K562 (cell line): ENCODE data around the gene RBKS. TPM values are rescaled to one million over a fixed set of nuclear protein-coding genes. Genes with fewer than 3 reads are reported as not detected.

Experiments
- ATF3 ChIP-seq, 2 experiments: fragments of 450-650 bp in 1 of 2; sonication (generic) in 1 of 2; formaldehyde crosslinking in 1 of 2; IDR thresholded peaks in 1 of 2; conservative IDR thresholded peaks in 1 of 2; 2 replicates each; pipeline versions ENCODE4 v1.6.1 to v1.8.1; 2016 to 2023; ENCODE audit warnings: mild to moderate bottlenecking in 2 of 2, moderate library complexity in 2 of 2, inconsistent platforms in 1 of 2, missing genetic modification reagents in 1 of 2
- CAMTA2 ChIP-seq: fragments of 250-450 bp; sonication (Bioruptor Pico); conservative IDR thresholded peaks from 2 replicates; pipeline ENCODE4 v1.5.1; 2022
- E2F6 ChIP-seq, 2 experiments: IDR thresholded peaks; 2 replicates each; pipeline ENCODE4 v1.6.1; 2011; ENCODE audit warnings: borderline replicate concordance in 1 of 2, control low read depth in 1 of 2, low read depth in 1 of 2, low read length in 1 of 2, mild to moderate bottlenecking in 1 of 2, mixed read lengths in 1 of 2, moderate library complexity in 1 of 2; ENCODE audit not compliant: insufficient read depth in 1 of 2, insufficient read length in 1 of 2, poor library complexity in 1 of 2, severe bottlenecking in 1 of 2; ENCODE audit errors: extremely low read depth in 1 of 2
- ETV6 ChIP-seq, 3 experiments: fragments of 150-350 bp in 1 of 3; sonication (generic) in 1 of 3; formaldehyde crosslinking in 1 of 3; IDR thresholded peaks; 2 replicates each; pipeline versions ENCODE4 v1.6.1 to v1.8.0; 2014 to 2022; ENCODE audit warnings: borderline replicate concordance in 2 of 3, low read depth in 2 of 3, antibody characterized with exemption in 1 of 3, low read length in 1 of 3, mild to moderate bottlenecking in 1 of 3, missing genetic modification reagents in 1 of 3
- FOS ChIP-seq: IDR thresholded peaks from 3 replicates; pipeline ENCODE4 v1.6.1; 2011; ENCODE audit not compliant: insufficient read length; ENCODE audit errors: extremely low read depth
- KAT7 ChIP-seq: sonication (generic); formaldehyde crosslinking; IDR thresholded peaks from 2 replicates; pipeline ENCODE4 v1.8.0; 2022; ENCODE audit warnings: missing genetic modification reagents, mild to moderate bottlenecking, borderline replicate concordance
- L3MBTL2 ChIP-seq: fragments of 450-650 bp; IDR thresholded peaks from 2 replicates; pipeline ENCODE4 v1.6.1; 2016; ENCODE audit warnings: mild to moderate bottlenecking, moderate library complexity
- POLR3G ChIP-seq: IDR thresholded peaks from 2 replicates; pipeline ENCODE4 v1.6.1; 2011; ENCODE audit not compliant: insufficient read length, insufficient replicate concordance; ENCODE audit errors: extremely low read depth
- REST ChIP-seq, 2 experiments: fragments of 450-650 bp; formaldehyde crosslinking in 1 of 2; IDR thresholded peaks; 2 replicates each; pipeline versions ENCODE4 v1.4.0 to v1.6.1; 2014 to 2020; ENCODE audit warnings: mild to moderate bottlenecking in 2 of 2, borderline replicate concordance in 1 of 2, low read depth in 1 of 2
- SNAPC5 ChIP-seq: fragments of 250-450 bp; sonication (Bioruptor Pico); IDR thresholded peaks from 2 replicates; pipeline ENCODE4 v1.8.0; 2021; ENCODE audit warnings: moderate library complexity, mild to moderate bottlenecking, inconsistent platforms
- TEAD4 ChIP-seq, 2 experiments: sonication (generic) in 1 of 2; formaldehyde crosslinking in 1 of 2; IDR thresholded peaks; 2 replicates each; pipeline versions ENCODE4 v1.6.1 to v1.8.0; 2012 to 2022; ENCODE audit warnings: borderline replicate concordance in 1 of 2, inconsistent platforms in 1 of 2, low read length in 1 of 2, mild to moderate bottlenecking in 1 of 2, missing genetic modification reagents in 1 of 2
- ZC3H11A ChIP-seq: IDR thresholded peaks from 2 replicates; pipeline ENCODE4 v1.6.1; 2012; ENCODE audit warnings: low read depth, low read length, improper control_type of control experiment
- polyA plus RNA-seq, 8 experiments: library from polyadenylated mRNA; depleted of rRNA in 4 of 8; stranded (reverse) in 5 of 8; unstranded in 3 of 8; fragments of >200 nt; fragmentation: Nextera tagmentation in 2 of 8; fragmentation: Illumina TruSeq in 1 of 8; extraction: Ambion mirVana in 2 of 8; extraction: Trizol in 1 of 8; gene quantifications; 2 replicates each; pipeline versions ENCODE4 v1.2.1 to v1.2.3, GENCODE V29; 2011 to 2014; ENCODE audit warnings: inconsistent platforms in 1 of 8, missing spikeins in 1 of 8
- total RNA-seq, 7 experiments: library from RNA; depleted of rRNA in 6 of 7; stranded (reverse); fragments of >200 nt in 6 of 7; fragmentation: Illumina TruSeq in 2 of 7; extraction: Trizol in 2 of 7; gene quantifications; 2 replicates each; pipeline versions ENCODE4 v1.2.1 to v1.2.3, GENCODE V29; 2011 to 2021; ENCODE audit warnings: low replicate concordance in 1 of 7

The RBKS gene
- total and polyA plus RNA-seq, 9 of the 15 experiments (the other 6 are each of a cell fraction or from before 2014, with no cell fraction given) = 0.06 to 0.39 (median 0.19) TPM

- TF ChIP-seq TEAD4 (IDR thresholded peaks at IDR 0.05; ENCODE audit: low read length) (no peak), TEAD4 (CRISPR knock-in tag; IDR thresholded peaks at IDR 0.05; ENCODE audit: borderline replicate concordance) (no peak), SNAPC5 (no peak), E2F6 (IDR thresholded peaks at IDR 0.05; ENCODE audit: borderline replicate concordance in 1 of 2, extremely low read depth in 1 of 2, insufficient read depth in 1 of 2, insufficient read length in 1 of 2, low read depth in 1 of 2, low read length in 1 of 2, poor library complexity in 1 of 2, severe bottlenecking in 1 of 2) (peak; percentile 35 to 79), KAT7 (CRISPR knock-in tag) (no peak), ATF3 (IDR thresholded peaks at IDR 0.05) (peak; percentile 84), ATF3 (CRISPR knock-in tag; conservative IDR thresholded peaks at IDR 0.05) (no peak), CAMTA2 (CRISPR knock-in tag) (no peak), ZC3H11A (no peak), ETV6 (IDR thresholded peaks at IDR 0.05; ENCODE audit: borderline replicate concordance in 1 of 2, low read depth in 2 of 2, low read length in 1 of 2) (no peak), ETV6 (CRISPR knock-in tag; IDR thresholded peaks at IDR 0.05; ENCODE audit: borderline replicate concordance) (no peak), POLR3G (no peak), FOS (peak; percentile 7), REST (IDR thresholded peaks at IDR 0.05; ENCODE audit: borderline replicate concordance) (peak; percentile 52), REST (CRISPR knock-in tag; IDR thresholded peaks at IDR 0.05; ENCODE audit: low read depth) (no peak), L3MBTL2 (peak; percentile 49; the same call in 1 of the 2 replicates)
Observed at GRCh38 chr2:27903649-27904404, 13.6 kb upstream of the RBKS start (continued).
